Suprapubic skin (tissue), 4 donors: ENCODE results near the gene CCDC85C. TPM values are rescaled to one million over a fixed set of nuclear protein-coding genes. Genes with fewer than 3 reads are reported as not detected.

ENCODE experiments used
- DNase-seq, 2 donors: peaks; one replicate each; pipeline ENCODE4 v3.0.0-alpha.2; 2019; ENCODE audit warnings: low spot score in 2 of 2
- H3K27ac ChIP-seq: fragments of 200-600 bp; sonication (generic); one replicate; pipeline ENCODE4 v1.5.1; 2019
- H3K27me3 ChIP-seq: fragments of 200-600 bp; sonication (generic); one replicate; pipeline ENCODE4 v1.5.1; 2019
- H3K36me3 ChIP-seq: fragments of 200-600 bp; sonication (generic); one replicate; pipeline ENCODE4 v1.5.1; 2019
- H3K4me1 ChIP-seq: fragments of 200-600 bp; sonication (generic); one replicate; pipeline ENCODE4 v1.5.1; 2019
- H3K4me3 ChIP-seq: fragments of 200-600 bp; sonication (generic); one replicate; pipeline ENCODE4 v1.5.1; 2019; ENCODE audit warnings: mild to moderate bottlenecking
- H3K9me3 ChIP-seq: fragments of 200-600 bp; sonication (generic); one replicate; pipeline ENCODE4 v1.5.1; 2019
- EP300 ChIP-seq: sonication (generic); formaldehyde crosslinking; IDR thresholded peaks from one replicate; pipeline ENCODE4 v1.6.1; 2017; ENCODE audit warnings: antibody characterized with exemption
- POLR2A ChIP-seq, 2 donors: fragments of 450-650 bp; IDR thresholded peaks; one replicate each; pipeline ENCODE4 v1.6.1; 2017; ENCODE audit warnings: antibody characterized with exemption in 2 of 2, mild to moderate bottlenecking in 2 of 2, moderate library complexity in 2 of 2
- POLR2AphosphoS5 ChIP-seq, 3 donors: sonication (generic); formaldehyde crosslinking; IDR thresholded peaks; one replicate each; pipeline ENCODE4 v1.6.1; 2017; ENCODE audit warnings: antibody characterized with exemption in 3 of 3
- WGBS: methylation state at CpG from one replicate; pipeline ENCODE4 v1.1.5; 2018; 5-methylcytosine and 5-hydroxymethylcytosine counted together
- total RNA-seq, 4 donors: library from RNA; depleted of rRNA; stranded (reverse); fragments of >200 nt; gene quantifications; one replicate each; pipeline ENCODE4 v1.1.0, GENCODE V29; 2016
- TF ChIP-seq, protein P1 (sequence below), 2 donors: fragments of 200-600 bp in 1 of 2; fragments of 450-650 bp in 1 of 2; sonication (generic) in 1 of 2; IDR thresholded peaks; one replicate each; pipeline ENCODE4 v1.5.1; 2016 to 2019; ENCODE audit warnings: antibody characterized with exemption in 2 of 2, mild to moderate bottlenecking in 1 of 2, moderate library complexity in 1 of 2

Gene CCDC85C
- total RNA-seq, 4 donors from 2014 or later = 18.8 to 53.2 (median 48.0) TPM

DNA sequence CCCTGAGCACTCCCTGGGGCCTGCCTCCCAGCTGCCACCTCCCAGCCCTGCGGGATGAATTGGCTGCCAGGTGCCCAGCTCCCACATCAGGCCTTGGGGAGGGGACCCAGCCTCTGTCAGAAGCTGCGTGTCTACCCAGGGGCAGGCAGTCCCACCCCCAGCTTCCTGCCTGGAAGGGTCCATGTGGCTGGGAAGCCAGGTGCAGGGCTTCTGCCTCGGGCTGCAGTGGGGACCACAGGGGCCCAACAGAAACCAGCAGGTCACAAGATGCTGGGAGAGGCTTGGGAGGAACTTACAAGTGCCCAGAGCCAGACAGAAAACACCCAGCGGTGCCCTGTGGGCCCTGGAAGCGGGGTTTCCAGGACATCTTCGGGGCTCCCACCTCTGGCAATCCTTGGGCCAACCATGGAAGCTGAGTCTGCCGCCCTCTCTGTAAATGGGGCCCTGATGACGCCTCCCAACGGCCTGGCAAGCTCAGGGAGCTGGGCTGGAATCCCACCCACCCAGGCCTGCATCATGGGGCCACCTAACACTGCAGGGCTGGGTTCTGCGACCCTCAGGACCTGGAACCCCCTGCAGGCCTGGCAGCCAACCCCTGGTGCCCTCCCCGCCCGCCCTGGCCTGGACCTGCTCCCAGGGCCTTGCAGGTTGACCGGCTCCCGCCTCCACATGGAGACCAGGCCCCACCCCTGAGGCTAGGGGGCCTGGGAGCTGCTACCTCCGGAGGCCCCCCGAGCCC, 86.2 kb downstream of the CCDC85C start:
- H3K36me3 ChIP-seq = peaks cover 28% of the 10 kb centered on the region
- H3K4me1 ChIP-seq = peaks cover 9% of the 10 kb centered on the region
- no peak overlapping the region for H3K27ac ChIP-seq
- peak; percentile 53 to 78 for DNase-seq
- no peaks in the 10 kb centered on the region for H3K27me3 ChIP-seq
- 55% methylated on average over 9 of the region's 16 CpGs for WGBS
- TF ChIP-seq EP300 = no peak
- TF ChIP-seq POLR2A (IDR thresholded peaks at IDR 0.05) = no peak
- TF ChIP-seq POLR2AphosphoS5 (IDR thresholded peaks at IDR 0.05) = no peak
- TF ChIP-seq, protein P1, sequence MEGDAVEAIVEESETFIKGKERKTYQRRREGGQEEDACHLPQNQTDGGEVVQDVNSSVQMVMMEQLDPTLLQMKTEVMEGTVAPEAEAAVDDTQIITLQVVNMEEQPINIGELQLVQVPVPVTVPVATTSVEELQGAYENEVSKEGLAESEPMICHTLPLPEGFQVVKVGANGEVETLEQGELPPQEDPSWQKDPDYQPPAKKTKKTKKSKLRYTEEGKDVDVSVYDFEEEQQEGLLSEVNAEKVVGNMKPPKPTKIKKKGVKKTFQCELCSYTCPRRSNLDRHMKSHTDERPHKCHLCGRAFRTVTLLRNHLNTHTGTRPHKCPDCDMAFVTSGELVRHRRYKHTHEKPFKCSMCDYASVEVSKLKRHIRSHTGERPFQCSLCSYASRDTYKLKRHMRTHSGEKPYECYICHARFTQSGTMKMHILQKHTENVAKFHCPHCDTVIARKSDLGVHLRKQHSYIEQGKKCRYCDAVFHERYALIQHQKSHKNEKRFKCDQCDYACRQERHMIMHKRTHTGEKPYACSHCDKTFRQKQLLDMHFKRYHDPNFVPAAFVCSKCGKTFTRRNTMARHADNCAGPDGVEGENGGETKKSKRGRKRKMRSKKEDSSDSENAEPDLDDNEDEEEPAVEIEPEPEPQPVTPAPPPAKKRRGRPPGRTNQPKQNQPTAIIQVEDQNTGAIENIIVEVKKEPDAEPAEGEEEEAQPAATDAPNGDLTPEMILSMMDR (IDR thresholded peaks at IDR 0.05) = no peak
- H3K9me3 ChIP-seq = no peaks in the 10 kb centered on the region
- H3K4me3 ChIP-seq = no peak overlapping the region

DNA sequence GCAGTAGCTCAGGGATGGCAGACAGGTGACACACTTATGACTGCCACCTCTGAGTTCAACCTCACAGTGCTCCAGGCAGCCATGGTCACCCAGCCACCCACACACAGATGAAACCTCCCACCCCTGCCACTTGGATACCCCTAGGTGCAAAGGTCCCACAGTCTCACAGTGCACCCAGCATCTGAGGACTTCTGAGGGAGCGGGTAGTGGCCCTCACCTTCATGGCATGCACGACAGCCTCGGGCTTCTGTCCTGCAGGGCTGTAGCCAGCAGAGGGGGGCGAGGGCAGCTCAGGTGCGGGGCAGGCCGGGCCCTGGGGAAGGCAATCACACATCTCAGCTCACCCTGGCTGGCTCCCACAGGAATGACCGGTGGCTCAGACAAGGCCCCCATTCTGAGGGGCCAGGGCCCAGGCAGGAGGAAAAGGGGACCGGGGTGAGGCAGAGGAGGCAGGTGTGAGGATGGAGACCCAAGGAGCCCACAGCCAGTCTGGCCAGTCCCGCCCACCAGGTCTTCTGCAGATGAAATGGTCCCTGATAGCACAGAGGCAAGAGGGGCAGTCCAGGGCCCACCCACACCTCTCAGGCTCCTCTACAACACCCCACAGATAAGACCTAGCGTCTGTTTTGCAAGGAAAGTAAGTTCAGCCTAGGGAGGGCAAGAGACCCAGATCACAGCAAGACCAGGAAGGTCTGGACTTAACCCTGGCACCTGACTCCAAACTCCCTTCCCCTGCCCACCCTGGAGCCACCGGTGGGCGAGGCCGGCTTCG, 87.0 kb downstream of the CCDC85C start:
- 74% methylated on average over 8 of the region's 14 CpGs for WGBS
- Histone ChIP-seq H3K36me3 (peaks cover 35% of the 10 kb centered on the region), H3K4me3 (no peak overlapping the region), H3K27me3 (no peaks in the 10 kb centered on the region), H3K9me3 (no peaks in the 10 kb centered on the region), H3K4me1 (peaks cover 9% of the 10 kb centered on the region), H3K27ac (no peak overlapping the region)
- TF ChIP-seq POLR2A (IDR thresholded peaks at IDR 0.05) (no peak), POLR2AphosphoS5 (IDR thresholded peaks at IDR 0.05) (no peak), EP300 (no peak)
- TF ChIP-seq, protein P1 (IDR thresholded peaks at IDR 0.05) = no peak
- peak; percentile 56 to 72 for DNase-seq

DNA sequence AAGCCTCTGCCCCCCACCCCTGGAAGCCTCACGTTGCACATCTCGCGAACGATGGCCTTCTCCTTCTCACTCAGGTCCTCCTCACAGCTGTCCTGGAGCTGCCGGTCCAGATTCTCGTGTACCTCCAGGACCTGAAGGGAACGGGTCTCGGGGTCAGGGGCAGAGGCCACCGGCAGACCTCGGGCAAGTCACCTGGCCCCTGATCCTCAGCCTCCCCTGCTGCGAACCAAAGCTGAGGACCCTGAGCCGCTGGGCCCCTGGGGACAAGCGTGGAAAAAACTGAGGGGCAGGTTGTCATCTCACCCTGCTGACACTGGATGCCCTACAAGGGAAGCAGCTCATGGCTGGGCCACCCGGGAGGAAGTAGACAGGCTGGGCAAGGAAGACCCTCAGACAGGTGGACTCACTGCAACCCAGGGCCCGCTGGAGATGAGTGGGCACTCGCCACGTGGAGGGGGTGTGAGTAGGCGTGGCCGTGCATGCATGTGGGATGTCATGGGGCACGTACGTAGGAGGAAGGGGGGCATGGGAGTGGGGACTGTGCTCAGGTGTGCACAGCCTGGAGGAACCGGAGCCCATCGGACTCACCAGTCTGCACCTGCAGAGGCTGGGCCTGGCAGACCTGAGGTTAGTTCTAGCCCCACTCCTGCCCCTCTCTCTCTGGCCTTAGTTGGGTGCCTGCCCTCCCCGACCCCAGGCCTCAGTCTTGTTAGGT, 87.7 kb downstream of the CCDC85C start:
- H3K27me3 ChIP-seq = no peaks in the 10 kb centered on the region
- H3K36me3 ChIP-seq = peaks cover 39% of the 10 kb centered on the region
- 89% methylated on average over 11 of the region's 24 CpGs for WGBS
- H3K4me1 ChIP-seq = peaks cover 14% of the 10 kb centered on the region
- no peak overlapping the region for H3K4me3 ChIP-seq
- H3K9me3 ChIP-seq = no peaks in the 10 kb centered on the region
- DNase-seq = peak; percentile 60 to 70
- H3K27ac ChIP-seq = no peak overlapping the region
- TF ChIP-seq EP300 (no peak), POLR2AphosphoS5 (IDR thresholded peaks at IDR 0.05) (no peak), POLR2A (IDR thresholded peaks at IDR 0.05) (no peak)
- TF ChIP-seq, protein P1 (IDR thresholded peaks at IDR 0.05) = no peak

DNA sequence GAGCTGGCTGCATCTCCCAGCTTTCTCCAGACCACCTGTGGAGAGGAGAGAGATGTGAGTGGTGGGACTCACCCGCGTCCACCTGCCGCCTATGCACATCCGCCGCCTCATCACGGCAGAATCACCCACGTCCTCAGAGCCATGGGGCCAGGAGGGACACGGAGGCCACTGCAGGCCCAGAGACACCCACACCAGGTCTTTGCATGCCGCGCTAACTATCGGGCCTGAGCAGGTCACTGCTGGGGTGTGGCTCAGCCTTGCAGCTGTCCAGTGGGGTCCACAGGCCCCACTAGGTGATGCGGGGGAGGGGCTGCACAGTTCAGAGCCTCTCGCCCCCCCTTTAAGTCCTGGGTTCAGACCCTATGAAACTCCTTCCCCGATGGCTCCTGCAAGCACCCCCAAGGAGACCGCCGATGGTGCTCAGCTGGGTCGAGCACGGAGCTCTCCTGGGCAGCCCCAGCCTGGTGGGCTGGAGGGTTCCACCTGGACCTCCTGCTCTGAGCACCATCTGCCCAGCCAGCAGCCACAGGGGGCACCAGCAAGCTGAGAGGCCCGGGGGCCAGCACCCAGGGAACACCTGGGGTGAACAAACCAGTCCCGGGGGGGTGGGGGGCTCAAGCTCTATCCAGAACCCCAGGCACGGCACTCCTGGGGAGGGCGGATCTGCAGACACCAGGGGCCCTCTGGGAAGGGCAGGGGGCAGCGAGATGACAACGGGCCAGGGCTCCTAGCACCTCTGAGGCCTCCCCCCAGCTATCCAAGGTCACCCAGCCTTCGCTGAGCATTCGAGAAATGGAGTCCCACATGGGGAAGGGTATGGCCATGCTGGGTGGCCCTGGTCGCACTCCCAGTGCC, 88.5 kb downstream of the CCDC85C start:
- TF ChIP-seq POLR2A (IDR thresholded peaks at IDR 0.05) = no peak
- no peak for TF ChIP-seq POLR2AphosphoS5 (IDR thresholded peaks at IDR 0.05)
- TF ChIP-seq, protein P1 (IDR thresholded peaks at IDR 0.05) = no peak
- TF ChIP-seq EP300 = no peak

More for the DNA sequence above, 88.5 kb downstream of the CCDC85C start:
- Histone ChIP-seq H3K27me3 (no peaks in the 10 kb centered on the region), H3K4me3 (no peak overlapping the region), H3K36me3 (peaks cover 45% of the 10 kb centered on the region), H3K4me1 (peaks cover 14% of the 10 kb centered on the region), H3K27ac (no peak overlapping the region), H3K9me3 (no peaks in the 10 kb centered on the region)
- 88% methylated on average over 8 of the region's 27 CpGs for WGBS
- DNase-seq = peak; percentile 61 to 77
